Activated CD4-positive, alpha-beta T cell treated with anti-CD3 and anti-CD28 coated beads, Interleukin-2, amount 50 U/mL, for 24 hours (primary cell): ENCODE results near the gene MAP1LC3B.

Experiments used
- DNase-seq, 2 donors: peaks; one replicate each; pipeline ENCODE4 v3.0.0-alpha.2; 2020; ENCODE audit warnings: low read depth in 1 of 2, low spot score in 1 of 2

MAP1LC3B gene

GRCh38 chr16:87391950-87392820 is at the start of gene MAP1LC3B:
Gene MAP1LC3B (plus strand): TSS chr16:87392336. CDS start chr16:87392428, 92 bp downstream.
- peak; percentile 95 to 98 for DNase-seq

DNA sequence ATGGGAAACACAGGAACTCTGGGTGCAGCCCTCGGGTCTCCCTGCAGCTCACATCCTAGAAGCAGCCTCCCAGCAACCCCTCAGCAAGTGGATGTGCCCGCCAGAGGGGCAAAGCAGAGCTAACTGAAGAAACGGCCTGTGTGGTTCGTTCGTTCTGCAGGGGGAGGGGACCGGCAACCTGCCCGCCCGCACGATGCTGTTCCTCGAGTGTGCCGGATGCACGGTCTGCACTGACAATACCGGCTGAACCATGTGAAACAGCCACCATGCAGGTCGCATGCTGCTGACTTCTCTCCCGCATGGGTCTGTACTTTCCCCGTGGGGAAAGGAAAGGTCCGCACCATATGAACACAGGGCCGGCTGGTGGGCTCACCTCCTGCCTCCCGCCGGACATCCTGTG is 49.6 kb upstream of the MAP1LC3B start:
- DNase-seq: no peak

DNA sequence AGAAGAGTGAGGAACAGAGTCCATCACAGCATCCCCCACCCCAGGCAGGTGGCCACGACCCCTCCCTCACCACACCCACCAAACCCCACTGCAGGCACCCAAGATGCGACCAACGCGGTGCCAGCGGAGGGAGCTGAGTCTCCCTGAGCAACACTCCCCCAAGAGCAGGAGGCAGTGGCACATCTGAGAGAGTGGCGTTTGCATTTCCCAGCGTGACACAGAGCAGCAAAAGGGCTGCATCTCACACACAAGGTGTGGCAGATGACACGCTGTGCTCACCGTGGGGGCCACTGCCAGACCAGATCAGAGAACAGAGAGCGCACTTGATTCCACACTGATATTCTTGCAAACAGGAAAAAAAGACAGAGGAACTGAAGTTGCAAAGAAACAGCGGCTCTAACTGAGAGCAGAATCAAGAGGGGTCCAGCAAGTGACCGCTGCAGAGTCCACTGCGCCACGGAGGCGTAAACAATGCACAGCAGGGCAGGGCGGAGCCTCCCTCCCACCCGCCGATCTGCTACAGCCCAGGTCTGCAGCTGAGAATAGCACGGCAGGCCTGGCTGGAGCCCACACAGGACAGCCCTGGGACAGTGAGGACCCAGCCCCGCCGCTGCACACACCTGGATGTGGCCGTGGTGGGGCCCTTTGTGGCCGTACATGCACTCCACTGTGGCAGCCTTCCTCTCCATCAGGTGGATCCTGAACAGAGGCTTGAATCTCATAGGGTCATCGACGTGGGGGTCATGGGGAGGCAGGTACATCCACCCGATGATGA is 49.0 kb upstream of the MAP1LC3B start:
- no peak for DNase-seq

DNA sequence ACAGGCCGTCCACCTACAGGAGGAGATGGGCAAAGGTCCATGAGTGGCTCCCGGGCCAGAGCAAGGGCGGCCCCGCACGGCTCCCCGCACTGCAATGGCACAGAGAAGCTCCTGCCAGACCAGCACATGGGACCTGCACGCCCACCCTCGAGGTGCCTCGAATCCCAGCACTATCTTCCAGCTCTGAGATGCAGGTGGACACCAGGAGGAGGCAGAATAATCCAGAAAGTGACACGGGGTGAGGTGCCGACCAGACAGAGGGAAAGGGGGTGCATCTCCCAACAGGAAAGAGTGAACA is 48.4 kb upstream of the MAP1LC3B start:
- no peak for DNase-seq

- DNase-seq: no peak
These were observed 47.8 kb upstream of the MAP1LC3B start for GRCh38 chr16:87344165-87344930.

GRCh38 chr16:87344931-87345631 is 47.1 kb upstream of the MAP1LC3B start:
- DNase-seq: peak; percentile 7 to 27

DNA sequence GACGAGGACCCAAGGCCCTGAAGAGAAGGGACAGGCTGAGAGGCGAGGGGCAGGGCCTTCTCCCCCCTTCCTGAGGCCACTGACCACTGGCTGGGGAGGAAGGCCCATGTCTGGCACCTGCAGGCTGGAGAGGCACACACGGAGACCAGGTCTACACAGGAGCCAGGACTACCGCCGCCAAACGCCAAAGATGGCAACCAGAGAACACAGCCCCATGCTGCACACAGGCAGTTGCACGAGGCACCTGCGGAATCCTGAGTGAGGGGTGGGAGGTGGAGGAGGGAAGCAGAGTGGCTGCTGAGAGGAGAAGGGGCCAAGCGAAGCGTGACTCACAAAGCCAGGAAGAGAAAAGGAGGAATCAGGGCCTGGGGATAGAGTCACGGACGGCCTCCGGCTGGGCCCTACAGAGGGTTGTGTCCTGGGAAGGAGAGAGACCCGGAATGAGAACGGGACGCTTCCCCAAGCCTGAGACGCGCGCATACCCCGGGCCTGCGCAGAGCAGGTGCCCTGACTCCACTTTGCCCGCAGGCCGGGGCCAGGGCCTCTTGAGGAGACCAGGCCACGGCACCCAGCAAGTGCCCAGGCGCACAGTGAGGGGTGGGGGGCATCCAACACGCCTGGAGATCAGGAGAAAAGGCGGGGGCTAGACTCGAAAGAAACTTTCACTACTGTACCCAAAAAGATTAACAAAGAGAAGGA is 46.3 kb upstream of the MAP1LC3B start:
- DNase-seq: no peak

DNA sequence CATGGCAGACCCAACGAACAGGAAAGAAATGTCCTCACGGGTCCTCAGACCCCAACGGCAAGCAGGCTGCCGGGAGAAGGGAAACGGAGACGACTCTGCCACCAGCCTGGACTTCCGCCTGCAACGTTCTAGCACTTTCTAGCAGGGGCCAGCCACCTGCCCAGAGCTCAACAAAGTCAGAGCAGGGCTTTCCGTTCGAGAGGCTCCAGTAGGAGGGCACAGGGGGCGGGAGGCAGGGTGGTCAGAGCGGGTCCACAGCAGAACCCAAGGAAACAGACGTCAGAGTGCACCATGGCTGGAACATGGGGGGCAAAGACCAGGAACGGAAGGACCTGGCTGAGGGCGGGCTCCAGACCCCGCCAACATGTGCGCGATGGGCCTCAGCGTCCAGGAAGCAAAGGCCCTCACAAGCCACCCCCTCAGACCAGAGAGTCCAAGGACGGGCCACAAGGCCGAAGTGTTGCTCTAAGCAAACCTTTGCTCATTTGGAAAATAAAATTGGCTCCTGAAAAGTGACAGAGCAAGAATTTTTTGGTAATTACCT is 45.5 kb upstream of the MAP1LC3B start:
- DNase-seq: no peak

GRCh38 chr16:87347932-87348615 is 44.1 kb upstream of the MAP1LC3B start:
- no peak for DNase-seq

- DNase-seq: no peak
These were observed 43.4 kb upstream of the MAP1LC3B start for GRCh38 chr16:87348616-87349157.

DNA sequence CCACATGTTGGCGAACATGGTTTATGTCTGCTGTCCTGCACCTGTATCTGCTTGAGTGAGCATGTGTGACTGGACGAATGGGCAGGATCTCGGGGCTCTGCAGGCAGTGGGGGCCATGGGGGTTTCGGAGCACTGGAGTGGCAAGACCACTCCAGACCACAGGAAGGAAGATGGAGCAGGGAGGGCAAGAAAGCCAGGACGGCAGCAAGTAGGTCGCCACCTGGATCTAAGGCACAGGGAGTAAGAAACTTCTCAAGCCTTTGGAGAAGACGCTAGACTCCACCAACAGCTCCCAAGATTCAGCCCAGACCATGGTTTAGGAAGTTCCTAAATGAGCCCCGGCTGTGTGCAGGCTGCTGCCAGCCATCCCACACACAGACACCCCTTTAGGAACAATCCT is 42.1 kb upstream of the MAP1LC3B start:
- DNase-seq: no peak

DNA sequence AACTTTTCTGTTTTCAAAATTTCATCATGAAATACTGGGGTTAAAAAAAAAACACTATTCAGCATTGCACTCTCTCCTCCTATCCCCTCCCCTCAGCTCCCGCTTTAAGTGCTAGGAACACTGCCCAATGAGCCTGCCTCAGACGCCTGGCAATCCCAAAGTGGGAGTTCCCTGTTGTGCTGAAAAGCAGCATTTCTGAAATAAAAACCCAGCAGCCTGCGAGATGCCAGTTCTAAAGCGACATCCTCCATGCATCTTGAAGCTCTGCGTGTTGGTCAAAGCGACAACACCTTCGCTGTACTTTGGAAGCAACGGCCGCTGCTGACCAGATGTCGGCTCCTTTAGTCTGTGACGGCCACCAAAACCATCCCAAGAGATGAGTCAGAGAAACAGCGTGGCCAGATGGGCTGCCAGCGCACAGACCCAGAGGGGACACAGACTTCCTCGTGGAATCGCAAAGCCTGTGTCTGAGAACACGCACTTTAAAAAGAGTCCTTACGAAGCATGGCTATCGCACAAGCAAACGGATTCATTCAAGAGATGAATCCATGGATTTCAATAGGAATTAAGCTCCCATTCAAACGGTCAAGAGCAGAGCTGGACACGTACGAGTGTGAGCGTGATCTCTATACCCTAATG is 41.3 kb upstream of the MAP1LC3B start:
- DNase-seq: no peak

DNA sequence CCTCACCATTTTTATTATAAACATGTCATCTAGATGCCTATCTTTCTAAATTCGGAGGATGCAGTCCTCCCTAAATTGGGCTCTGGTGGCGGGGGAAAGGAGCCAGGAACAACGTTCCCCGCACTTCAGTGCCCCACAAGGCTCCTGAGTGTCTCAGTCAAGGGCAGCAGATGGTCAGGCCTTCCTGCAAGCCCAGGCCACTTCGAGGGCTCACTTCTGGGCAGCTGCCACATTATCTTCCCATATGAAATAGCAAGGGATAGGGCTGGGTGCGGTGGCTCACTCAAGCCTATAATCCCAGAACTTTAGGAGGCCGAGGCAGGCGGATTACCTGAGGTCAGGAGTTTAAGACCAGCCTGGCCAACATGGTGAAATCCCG is 40.8 kb upstream of the MAP1LC3B start:
- DNase-seq: no peak

DNA sequence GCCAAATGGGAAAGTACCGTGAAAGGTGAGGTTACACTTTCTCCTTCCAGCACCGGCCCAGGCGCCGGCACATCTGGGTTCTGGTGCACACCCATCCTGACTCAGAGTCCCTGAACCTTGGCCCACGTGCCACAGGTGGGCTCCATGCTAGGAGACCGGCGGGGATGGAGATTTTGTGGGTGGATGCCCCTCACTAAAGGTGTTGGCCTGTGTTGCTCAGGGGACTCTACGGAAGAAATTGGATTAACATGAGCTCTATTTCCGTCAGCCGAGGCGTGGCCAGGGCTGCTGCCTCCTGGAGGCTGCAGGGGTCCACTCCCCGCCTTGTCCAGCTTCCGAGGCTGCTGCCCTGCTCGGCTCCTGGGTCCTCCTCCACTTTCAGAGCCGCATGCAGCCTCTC is 39.3 kb upstream of the MAP1LC3B start:
- no peak for DNase-seq

DNA sequence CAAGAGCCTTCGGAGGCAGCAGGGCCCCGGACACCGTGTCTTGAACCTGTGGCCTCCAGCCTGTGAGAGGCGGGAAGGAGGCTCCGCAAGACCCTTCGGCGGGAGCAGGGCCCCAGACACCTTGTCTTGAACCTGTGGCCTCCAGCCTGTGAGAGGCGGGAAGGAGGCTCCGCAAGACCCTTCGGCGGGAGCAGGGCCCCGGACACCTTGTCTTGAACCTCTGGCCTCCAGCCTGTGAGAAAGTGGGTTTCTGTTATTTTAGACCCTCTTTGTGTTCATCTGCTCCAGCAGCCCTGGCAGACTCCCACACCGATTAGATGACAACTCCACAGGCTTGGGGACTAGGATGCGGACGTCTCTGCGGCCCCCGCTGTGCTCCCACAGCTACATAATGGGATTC is 38.5 kb upstream of the MAP1LC3B start:
- DNase-seq: no peak

DNA sequence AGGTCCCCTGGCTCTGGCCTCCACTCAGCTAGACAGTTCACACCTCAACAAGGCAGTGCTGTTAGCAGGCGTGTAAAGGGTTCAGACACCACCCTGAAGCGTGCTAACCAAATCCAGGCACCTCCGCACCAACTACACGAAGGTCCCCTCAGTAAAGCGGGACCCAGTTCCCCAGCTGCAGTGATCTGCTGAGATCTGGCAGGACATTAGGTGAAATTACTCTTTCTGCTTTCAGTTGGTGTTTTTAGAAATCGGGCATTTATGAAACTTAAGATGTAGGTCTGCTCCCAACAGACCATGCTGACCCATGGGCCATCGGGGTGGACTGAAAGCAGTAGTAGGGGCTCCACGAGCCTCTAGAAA is 35.7 kb upstream of the MAP1LC3B start:
- DNase-seq: no peak

DNA sequence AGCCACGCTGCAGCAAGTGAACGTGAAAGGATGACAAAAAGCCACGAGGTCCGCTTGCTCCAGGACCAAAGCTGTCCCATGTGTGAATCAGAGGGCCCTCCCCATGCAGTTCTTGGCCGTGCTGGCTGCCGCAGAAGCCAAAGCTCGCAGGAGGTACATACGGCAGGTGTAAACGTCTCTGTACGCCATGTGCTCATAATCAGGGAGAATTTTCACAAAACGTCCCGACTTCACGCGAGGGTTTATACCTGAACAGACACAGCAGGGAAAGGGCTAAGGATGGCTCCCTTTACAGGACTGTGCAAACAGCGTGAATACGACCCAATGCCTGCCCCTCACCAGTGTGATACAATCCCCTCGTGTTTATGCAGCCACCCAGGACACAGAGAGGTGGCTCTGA is 33.9 kb upstream of the MAP1LC3B start:
- no peak for DNase-seq

GRCh38 chr16:87358696-87359095 is 33.4 kb upstream of the MAP1LC3B start:
- no peak for DNase-seq

DNA sequence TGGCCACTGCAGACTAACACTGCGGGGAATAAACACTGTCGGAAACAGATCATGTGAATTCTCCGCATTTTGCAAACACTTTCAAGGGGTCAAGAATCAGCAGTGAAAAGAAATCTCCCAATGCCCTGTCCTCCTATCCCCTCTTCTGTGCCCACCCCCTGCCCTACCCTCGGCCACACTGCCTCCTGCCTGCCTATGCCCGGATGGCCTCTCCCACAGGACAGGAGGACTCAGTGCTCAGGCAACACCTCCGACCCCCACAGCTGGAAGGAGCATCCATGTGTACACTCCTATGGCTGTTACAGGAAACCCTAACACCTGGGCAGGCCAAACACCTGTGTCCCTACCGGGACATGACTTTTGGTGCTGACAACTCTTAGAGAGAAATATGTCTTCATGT is 33.0 kb upstream of the MAP1LC3B start:
- no peak for DNase-seq
